NCI-H1048 (cell line): ENCODE data around the gene BRIP1.

ENCODE experiments used
- DNase-seq: peaks from one replicate; lab custom pipeline; 2025; lab: John Stamatoyannopoulos, UW

BRIP1 gene

DNA sequence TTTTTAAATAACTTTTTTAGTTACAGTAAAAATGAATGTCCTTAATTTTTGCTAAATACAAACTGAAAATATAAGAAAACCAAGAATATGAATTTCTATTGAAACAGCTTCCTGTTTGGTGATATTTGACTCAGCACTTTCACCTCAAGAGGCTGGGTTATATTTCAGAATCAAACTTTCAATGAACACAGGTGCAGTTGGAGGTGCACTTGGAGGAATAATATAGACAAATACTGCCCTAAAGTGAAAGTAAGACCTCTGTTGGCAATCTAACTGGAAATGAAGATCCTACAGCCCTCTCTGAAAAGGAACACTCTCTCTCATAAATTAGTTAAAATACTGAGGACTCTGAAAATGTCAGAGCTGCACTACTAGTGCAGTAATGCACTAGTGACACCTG is 106.2 kb downstream of the BRIP1 start:
- DNase-seq, result no peak

- DNase-seq, result no peak
Measured at GRCh38 chr17:61756561-61756960, 106.8 kb downstream of the BRIP1 start.

- no peak for DNase-seq
Measured at GRCh38 chr17:61755668-61756067, 107.7 kb downstream of the BRIP1 start.

DNA sequence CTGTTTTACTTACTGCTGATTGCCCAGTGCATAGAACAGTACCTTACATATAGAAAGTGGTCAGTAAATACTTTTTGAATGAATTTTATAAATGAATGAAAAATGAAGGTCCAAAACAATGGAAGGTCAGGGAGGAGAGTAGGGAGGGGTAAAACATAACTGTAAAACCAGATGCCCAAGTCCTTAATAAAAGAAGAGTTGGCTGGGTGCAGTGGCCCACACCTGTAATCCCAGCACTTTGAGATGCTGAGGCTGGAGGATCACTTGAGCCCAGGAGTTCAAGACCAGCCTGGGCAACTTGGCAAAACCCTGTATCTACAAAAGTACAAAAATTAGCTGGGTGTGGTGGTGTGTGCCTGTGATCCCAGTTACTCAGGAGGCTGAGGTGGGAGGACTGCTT is 108.2 kb downstream of the BRIP1 start:
- no peak for DNase-seq

DNA sequence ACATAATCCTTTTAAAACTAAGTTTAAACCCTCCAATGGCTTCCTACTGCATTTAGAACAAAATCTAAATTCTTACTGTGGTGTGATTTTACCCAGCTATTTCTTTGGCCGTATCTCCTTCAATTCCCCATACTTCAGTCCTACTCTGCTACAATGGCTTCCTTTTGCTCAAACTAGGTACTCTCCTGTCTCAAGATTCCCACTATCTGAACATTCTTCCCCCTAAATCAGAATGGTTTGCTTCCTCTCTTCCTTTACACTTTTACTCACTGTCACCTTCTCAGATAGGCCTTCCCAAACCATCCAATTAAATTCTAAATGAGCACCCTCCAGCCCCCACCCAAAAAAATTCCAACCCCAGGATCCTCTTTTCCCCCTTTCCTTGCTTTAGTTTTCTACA is 109.2 kb downstream of the BRIP1 start:
- no peak for DNase-seq

DNA sequence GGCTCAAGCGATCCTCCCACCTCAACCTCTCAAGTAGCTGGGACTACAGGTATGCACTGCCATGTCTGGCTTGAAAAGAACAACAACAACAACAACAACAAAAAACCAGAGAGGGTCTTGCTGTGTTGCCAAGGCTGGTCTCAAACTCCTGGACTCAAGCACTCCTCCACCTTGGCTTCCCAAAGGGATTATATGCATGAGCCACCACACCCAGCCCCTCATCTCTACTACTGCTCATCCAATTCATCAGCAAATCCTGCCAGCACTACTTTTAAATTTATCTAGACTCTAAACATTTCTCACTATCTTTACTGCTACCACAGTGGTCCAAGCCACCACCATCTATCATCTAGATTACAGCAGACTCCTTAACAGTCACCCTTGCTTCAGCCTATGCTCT is 109.6 kb downstream of the BRIP1 start:
- no peak for DNase-seq

GRCh38 chr17:61750656-61751055 is 112.7 kb downstream of the BRIP1 start:
- no peak for DNase-seq

DNA sequence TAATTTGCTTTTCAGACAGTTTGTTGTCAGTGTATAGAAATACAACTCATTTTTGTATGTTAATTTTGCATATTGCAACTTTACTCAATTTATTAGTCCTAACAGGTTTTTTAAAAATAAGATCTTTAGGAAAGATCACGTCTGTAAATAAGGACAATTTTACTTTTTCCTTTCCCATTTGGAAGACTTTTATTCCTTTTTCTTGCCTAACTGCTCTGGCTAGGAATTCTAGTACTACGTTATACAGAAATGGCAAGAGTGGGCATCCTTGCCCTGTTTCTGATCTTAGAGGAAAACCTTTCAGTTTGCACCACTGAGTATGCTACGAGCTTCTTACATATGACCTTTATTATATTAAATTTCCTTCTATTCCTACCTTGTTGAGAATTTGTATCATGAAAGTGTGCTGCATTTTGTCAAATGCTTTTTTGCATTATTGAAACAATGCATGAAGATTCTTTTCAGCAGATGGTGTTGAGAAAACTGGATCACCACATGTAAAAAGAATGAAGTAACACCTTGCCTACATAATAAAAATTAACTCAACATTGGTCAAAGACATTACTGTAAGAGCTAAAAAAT is 113.4 kb downstream of the BRIP1 start:
- no peak for DNase-seq

GRCh38 chr17:61746248-61746985 is 116.9 kb downstream of the BRIP1 start:
- DNase-seq, result no peak

GRCh38 chr17:61744804-61745203 is 118.5 kb downstream of the BRIP1 start:
- no peak for DNase-seq

DNA sequence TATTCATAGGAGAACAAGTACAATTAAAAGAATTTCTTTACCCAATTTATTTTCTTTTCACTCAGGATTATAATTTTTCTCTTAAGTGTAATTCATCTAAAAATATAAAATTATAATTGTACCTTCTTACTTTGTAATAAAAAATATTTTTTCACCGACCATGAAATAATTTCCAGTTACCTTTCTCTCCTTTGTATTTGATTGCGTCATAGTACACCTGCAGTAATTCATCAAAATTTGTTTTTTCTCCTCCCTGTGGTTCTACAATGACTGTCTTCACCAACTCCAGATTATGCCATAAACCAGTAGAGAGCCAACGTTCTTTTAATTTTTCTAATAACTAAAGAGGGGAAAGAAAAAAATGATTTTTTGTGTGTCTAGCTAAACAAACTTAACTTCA is 119.1 kb downstream of the BRIP1 start:
- no peak for DNase-seq

DNA sequence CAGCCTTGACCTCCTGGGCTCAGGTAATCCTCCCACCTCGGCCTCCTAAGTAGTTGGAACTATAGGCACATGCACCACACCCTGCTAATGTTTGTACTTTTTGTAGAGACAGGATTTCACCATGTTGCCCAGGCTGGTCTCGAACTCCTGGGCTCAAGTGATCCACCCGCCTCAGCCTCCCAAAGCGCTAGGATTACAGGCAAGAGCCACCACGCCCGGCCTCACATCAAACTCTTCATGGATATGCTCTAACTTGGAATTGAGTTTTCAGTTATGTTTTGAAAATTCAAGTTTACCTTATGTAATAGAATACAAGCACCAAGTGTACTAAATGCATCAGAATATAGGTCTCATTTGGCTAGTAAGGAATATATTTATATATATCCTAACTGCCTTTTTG is 119.6 kb downstream of the BRIP1 start:
- DNase-seq, result no peak

DNA sequence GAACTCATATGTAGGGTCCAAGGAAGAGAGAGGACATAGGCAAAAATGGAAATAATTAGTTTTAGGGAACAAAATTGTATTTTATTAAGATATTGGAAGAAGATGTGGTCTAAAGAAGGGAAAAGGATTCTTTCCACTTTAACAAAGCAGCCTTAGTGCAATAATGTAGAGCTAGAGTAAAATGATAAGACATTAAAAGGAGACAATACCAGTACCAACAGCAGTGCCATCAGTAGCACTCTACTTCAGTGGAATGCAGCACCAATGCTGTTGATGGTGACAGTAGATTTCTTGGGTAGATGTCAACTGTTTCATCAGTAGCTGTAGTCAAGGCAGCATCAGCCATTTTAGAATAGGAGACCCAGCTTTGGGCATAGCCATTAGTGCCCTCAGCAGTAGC is 124.3 kb downstream of the BRIP1 start:
- no peak for DNase-seq

- DNase-seq, result no peak
Measured at GRCh38 chr17:61738249-61738648, 125.1 kb downstream of the BRIP1 start.

DNA sequence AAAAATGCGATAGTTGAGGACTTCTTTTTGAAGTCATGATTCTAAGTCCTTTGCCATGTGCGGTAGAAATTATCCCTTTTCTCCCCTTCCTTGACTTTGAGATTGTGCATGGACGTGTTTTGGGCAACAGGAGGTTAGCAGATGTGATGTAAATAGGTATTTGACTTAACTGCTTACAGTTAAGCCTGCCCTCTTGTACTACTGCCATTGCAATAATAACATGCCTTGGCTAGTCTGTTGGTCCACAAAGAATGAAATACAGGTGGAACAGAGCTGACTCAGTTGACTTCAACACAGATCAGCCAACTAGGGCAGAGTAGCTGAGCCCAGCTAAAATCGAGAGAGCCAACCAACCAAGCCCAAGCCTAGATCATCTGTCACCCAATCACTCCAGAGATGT is 125.5 kb downstream of the BRIP1 start:
- DNase-seq, result no peak

DNA sequence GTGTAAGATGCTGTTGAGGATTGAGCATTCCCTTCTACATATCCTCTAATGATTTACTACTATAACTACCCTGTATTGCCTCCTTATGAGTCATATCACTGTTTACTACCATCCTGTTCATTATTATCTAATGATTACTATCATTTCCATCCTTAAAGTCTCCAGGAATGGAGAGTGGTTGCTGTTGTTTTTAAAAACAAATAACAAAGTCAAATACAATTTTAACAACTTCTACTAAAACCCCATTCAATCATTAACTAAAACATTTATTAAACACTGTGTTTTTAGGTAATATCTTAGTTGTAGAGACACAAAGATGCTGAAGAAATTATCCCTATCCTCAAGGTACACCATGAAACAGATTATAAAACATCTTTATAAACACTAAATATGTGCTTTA is 126.9 kb downstream of the BRIP1 start:
- no peak for DNase-seq

DNA sequence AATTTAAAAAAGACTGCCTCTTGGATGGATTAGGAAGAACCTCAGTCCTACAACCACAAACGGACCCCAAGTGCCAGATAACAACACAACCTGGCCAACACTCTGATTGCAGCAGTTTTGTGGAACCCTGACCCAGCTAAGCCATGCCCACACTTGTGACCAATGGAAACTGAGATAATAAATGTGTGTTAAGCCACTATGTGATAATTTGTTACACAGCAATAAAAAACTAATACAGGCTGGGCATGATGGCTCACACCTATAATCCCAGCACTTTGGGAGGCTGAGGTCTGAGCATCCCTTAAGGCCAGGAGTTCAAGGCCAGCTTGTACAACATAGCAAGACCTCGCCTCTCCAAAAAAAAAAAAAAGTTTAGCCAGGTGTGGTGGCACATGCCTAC is 127.5 kb downstream of the BRIP1 start:
- no peak for DNase-seq

DNA sequence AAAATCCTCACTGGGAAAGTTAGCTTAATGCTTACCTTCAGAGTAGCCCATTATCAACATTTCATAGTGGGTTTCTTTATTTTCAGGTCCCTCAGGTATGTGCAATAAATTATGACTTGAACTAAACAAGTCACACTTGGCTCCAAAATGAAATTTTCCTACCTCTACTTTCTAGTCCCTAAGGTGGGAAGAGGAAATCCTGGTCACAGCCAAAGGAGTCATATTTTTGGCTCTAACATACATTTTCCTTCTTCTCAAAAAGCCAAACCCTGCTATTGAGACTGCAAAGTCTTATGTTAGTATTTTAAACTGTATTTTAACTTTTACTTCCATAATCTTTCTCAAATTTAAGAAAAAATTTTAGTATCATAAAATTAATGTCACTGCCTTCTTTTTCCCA is 128.9 kb downstream of the BRIP1 start:
- DNase-seq, result no peak

DNA sequence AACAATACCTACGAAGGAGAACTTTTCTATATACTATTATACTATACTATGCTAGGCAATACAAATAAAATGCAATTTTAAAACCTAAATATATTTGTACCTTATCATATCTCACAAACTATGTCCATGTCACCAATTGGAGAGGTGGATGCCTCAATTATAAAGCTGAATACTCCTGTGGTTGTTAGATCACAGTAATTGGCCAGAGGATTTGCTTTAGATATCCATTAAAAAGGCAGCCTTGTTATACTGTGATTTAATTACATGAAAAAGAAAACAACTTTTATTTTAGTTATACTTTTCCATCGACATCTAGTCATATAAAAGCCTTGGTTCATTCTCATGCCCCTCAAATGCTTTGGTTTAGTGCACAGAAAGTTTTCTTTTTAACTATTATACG is 129.3 kb downstream of the BRIP1 start:
- no peak for DNase-seq

DNA sequence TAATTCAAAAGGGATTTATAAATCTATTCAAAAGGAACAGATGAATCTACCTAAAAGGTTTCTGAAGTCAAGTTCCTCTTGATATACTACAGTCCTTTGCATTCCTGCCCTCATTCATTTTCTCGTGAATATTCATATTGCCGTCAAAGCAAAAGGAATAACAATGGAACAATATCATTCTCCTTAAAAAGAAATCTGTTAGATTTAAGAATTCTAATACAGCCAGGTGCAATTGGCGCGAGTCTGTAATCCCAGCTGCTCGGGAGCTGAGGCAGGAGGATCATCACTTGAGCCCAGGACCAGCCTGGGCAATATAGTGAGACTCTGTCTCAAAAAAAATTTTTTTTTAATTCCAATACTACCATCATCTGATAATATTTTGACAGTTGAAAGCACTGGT is 130.3 kb downstream of the BRIP1 start:
- no peak for DNase-seq

DNA sequence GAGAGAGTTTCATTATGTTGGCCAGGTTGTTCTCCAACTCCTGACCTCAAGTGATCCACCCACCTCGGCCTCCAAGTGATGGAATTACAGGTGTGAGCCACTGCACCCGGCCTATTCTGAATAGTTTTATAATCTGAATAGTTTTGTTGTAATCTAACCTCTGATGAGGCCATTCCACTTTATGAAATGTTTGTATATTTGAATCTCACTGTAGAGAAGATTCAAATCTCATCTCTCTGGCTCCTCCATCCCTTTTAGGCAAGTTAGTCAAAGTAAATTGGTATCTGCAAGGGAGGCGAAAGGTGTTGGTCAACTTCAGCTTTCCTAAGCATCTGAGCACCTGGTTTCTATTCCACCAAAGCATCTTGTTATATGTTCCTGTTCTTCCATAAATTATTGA is 131.2 kb downstream of the BRIP1 start:
- no peak for DNase-seq

DNA sequence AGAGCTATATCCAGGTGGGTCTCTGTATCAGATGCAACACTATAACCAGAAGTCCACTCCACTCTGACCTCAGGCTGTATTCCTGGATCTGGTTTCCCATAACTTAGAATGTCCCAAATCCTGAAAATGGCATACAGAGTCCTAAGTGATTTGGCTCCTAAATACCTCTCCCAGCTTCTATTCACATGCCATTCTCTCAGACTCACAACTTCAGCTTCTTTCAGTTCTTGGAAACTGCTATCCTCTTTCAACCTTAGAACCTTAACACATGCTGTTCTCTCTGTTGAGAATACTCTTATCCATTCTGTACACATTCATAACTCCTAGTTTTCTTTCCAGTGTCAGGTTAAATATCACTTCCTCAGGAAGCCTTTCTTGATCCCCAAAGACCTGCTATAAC is 132.0 kb downstream of the BRIP1 start:
- no peak for DNase-seq

GRCh38 chr17:61729690-61730268 is 133.5 kb downstream of the BRIP1 start:
- DNase-seq, result no peak

DNA sequence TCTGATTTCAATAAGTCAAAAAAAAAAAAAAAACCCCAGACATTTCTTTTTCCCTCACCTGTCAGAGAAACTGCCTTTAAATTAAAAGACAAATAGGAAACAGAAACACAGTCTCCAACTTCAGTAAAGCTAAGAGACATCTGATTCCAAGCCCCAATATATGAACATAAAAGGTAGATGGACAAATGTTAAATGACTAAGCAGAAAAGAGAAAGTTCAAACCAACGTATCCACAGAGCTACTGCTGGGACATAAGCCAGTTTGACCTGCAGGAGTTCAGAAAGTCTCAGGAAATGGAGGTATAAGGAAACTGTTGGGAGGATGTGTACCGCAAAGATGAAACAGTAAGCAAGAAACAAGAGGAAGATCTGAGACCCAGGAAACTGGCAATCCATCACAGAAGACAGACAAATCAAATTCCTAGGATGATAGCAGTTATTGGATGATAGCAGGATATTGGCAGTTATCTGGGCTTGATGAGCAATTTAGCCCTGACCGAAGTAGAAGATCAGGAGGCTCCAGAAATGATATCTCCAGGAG is 135.0 kb downstream of the BRIP1 start:
- no peak for DNase-seq
